HL-60/S4 treated with phorbol 12-myristate 13-acetate at 8.2 ng/mL for 4 days and 3 days (cell line): ENCODE measurements around the gene PIH1D1.
"Not testable (repeated sequence)": the region's sequence is repeated elsewhere in the genome, so short reads cannot be mapped to it uniquely, and the experiment has no call there.

ENCODE experiments used
- in situ Hi-C: fragments of 300-500 bp; cut with MboI; formaldehyde crosslinking; loops from 2 replicates; pipeline ENCODE4 v1.15.0; 2022; ENCODE audit warnings: low sequenced_read_pairs

Gene PIH1D1

GRCh38 chr19:49481020-49481683, 29.5 kb upstream of the PIH1D1 start:
- in situ Hi-C loops: no loop called here

DNA sequence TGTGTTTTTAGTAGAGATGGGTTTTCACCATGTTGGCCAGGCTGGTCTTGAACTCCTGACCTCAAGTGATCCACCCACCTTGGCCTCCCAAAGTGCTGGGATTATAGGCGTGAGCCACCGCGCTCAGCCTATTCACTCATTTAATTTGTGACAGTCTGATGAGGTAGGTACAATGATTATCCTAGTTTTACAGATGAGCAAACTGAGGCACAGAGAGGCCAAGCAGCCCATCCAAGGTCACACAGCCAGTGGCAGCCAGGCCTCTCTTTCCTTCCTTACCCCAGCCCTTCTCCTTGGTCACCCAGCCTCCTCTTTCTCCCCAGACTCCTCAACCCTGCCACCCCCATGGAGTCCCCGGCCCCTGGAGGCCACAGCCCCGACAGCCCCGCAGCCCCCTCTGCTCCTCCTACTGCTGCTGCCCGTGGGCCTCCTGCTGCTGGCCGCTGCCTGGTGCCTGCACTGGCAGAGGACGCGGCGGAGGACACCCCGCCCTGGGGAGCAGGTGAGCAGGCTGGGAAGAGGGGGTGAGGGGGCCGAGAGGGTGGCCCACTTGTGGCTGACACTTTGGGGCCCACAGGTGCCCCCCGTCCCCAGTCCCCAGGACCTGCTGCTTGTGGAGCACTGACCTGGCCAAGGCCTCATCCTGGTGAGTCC, 28.5 kb upstream of the PIH1D1 start:
- in situ Hi-C loops: no loop called here

DNA sequence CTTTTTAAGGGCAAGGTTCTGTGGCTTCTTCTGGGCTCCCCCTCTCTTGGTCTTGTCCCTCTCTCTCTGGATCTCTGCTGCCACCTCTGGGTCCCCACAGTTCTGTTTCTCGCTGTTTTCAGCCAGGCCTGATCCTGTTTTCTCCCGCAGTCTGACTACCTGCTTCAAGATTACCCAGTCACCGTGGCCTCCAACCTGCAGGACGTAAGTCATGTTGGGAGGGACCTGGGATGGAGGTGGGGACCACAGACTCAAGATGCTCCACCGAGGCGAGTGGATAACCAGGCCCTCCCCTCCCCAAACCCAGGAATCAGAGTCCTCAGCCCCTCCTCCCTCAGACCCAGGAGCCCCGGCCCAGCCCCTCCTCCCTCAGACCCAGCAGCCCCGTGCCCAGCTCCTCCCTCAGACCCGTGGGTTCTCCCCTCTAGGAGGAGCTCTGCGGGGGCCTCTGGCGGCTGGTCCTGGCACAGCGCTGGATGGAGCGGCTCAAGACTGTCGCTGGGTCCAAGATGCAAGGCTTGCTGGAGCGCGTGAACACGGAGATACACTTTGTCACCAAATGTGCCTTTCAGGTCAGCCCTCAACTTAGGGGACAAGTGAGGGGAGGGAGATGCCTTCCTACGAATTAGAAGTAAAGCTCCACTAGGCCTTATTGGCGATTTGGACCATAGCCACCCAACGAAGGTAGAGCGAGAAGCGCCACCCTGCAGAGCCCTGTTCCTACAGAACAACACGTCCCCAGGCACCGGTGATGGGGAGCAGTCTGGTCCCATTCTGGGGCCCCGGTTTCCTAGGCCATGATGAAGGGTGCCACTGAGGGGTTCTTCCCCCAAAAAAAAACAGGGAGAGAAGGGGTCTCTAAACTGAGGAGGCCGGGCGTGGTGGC, 24.6 kb upstream of the PIH1D1 start:
- in situ Hi-C loops: no loop called here

- in situ Hi-C loops: no loop called here
These were observed 23.7 kb upstream of the PIH1D1 start for GRCh38 chr19:49475191-49475917.

- in situ Hi-C loops: no loop called here
These were observed 22.9 kb upstream of the PIH1D1 start for GRCh38 chr19:49474542-49474924.

DNA sequence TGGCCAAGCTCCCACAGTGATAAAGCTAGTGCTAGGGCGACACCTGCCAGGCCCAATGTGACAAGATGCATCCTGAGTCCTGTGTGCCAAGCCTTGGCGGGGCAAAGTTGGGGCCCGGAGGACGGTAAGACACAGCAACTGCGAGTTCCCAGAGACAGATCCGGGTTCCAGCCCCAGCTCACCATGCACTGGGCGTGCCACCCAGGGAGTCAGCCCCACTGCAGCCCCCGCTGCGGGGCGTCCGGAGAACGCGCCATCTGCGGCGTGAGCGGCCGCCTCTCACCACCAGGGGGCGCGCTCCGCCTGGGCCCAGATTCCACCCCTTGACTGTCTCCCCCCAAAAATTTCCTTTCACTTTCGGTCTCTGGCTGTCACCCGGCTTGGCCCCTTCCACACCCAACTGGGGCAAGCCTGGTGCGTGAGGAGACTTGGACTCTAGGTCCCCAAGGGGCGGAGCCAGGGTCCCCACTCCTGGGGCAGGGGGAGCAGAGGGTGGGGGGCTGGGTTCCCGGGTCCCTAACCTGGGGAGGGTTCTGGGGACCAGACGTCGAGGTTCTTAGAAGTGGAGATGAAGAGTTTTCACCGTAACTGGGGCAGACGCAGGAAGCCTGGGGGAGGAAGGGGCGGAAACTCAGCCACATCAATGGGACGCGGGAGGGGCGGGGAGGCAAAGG, 22.4 kb upstream of the PIH1D1 start, which contains the start of gene FLT3LG:
Gene FLT3LG, plus strand, starts transcription at position 348 of the 674 bp plus-strand sequence. CDS start 425 bp downstream, outside the sequence.
- in situ Hi-C loops: no loop called here

GRCh38 chr19:49473501-49473867, 21.9 kb upstream of the PIH1D1 start:
- in situ Hi-C loops: not testable (repeated sequence)

DNA sequence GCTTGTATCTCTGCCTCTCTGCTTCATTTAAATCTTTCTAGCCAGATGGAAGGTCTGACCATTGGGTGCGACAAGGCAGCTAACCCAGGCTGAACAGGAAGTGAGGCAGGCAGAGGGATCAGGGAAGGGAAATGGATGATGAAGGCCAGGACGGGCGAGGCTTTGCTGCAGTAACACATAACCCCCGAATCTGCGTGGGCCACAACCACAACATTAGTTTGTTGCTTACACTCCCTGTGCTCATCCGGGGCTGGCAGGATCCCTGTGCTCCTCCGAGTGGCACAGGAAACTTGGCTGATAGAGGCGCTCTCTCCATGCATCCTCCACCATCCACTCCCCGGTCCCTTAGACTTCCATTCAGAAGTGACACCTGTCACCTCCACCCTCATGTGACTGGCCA, 21.3 kb upstream of the PIH1D1 start:
- in situ Hi-C loops: no loop called here

- in situ Hi-C loops: no loop called here
These were observed 19.0 kb upstream of the PIH1D1 start for GRCh38 chr19:49470615-49470978.

- in situ Hi-C loops: no loop called here
These were observed 18.4 kb upstream of the PIH1D1 start for GRCh38 chr19:49469828-49470614.

DNA sequence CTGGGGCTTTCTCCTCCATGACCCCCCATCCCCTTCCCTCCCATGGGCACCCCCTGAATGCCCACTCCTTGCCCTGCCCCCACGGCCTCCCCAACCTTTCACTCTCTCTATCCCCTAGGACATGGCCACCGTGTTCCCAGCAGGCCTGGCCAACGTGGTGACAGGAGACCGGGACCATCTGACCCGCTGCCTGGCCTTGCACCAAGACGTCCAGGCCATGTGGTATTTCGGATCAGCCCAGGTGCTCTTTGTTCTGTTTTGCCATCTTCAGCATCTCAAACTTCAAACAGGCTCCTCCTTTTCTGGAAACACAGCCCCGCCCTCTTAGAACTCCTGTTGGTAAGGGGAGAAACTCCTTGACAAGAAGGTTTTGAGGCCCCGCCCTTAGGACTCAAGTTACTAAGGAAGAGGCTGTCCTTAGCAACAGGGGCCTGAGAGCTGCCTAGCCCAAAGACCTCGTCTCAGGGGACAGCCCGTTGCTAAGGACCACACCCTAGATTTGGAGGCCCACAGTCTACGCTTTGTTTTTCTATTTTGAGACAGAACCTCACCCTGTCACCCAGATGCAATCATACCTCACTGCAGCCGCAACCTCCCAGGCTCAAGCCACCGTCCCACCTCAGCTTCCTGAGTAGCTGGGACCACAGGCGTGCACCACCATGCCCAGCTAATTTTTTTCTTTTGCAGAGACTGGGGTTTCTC, 17.3 kb upstream of the PIH1D1 start:
- in situ Hi-C loops: no loop called here

DNA sequence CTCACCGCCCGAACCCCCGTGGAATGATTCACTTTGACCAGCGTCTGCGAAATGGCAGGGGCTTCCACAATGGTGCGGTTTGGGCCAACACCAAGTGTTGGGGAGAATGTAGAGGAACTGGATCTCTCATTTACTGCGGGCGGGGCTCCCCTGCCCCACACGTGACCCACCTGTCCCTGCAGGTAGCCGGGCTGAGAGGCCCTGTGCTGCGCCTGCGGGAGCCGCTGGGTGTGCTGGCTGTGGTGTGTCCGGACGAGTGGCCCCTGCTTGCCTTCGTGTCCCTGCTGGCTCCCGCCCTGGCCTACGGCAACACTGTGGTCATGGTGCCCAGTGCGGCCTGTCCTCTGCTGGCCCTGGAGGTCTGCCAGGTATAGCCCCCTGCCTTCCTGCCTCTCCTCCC, 16.6 kb upstream of the PIH1D1 start:
- in situ Hi-C loops: no loop called here

GRCh38 chr19:49465371-49465770, 13.8 kb upstream of the PIH1D1 start:
- in situ Hi-C loops: no loop called here

- in situ Hi-C loops: no loop called here
These were observed 12.5 kb upstream of the PIH1D1 start for GRCh38 chr19:49463960-49464740.

DNA sequence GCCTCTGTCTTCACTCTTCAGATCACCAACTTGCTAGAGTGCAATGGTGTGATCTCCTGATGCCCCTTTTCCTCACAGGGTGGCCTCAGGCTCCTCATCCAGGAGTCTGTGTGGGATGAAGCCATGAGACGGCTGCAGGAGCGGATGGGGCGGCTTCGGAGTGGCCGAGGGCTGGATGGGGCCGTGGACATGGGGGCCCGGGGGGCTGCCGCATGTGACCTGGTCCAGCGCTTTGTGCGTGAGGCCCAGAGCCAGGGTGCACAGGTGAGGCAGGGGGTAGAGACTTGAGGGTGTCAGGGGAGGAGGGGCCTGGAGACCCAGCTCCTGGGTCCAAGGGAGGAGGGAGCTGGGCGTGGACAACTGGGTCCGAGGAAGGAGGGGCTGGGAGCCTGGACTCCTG, 10.9 kb upstream of the PIH1D1 start:
- in situ Hi-C loops: no loop called here

DNA sequence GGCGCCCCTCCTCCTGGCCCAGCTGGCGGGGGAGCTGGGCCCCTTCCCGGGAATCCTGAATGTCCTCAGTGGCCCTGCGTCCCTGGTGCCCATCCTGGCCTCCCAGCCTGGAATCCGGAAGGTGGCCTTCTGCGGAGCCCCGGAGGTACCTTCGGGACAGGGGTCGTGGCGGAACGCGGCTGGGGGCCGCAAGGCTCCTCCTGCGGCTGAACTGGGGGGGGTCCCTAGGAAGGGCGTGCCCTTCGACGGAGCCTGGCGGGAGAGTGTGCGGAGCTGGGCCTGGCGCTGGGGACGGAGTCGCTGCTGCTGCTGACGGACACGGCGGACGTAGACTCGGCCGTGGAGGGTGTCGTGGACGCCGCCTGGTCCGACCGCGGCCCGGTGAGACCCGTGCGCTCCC, 10.0 kb upstream of the PIH1D1 start:
- in situ Hi-C loops: no loop called here

DNA sequence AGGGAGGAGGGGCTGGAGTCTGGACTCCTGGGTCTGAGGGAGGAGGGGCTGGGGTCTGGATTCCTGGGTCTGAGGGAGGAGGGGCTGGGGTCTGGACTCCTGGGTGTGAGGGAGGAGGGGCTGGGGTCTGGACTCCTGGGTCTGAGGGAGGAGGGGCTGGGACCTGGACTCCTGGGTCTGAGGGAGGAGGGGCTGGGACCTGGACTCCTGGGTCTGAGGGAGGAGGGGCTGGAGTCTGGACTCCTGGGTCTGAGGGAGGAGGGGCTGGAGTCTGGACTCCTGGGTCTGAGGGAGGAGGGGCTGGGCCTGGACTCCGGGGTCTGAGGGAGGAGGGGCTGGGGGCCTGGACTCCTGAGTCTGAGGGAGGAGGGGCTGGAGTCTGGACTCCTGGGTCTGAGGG, 9.5 kb upstream of the PIH1D1 start:
- in situ Hi-C loops: not testable (repeated sequence)

- in situ Hi-C loops: no loop called here
These were observed 7.8 kb upstream of the PIH1D1 start for GRCh38 chr19:49459388-49459787.

GRCh38 chr19:49458567-49458903, 6.9 kb upstream of the PIH1D1 start:
- in situ Hi-C loops: no loop called here
